ENCODE measurements around the gene AIFM3.

DNA sequence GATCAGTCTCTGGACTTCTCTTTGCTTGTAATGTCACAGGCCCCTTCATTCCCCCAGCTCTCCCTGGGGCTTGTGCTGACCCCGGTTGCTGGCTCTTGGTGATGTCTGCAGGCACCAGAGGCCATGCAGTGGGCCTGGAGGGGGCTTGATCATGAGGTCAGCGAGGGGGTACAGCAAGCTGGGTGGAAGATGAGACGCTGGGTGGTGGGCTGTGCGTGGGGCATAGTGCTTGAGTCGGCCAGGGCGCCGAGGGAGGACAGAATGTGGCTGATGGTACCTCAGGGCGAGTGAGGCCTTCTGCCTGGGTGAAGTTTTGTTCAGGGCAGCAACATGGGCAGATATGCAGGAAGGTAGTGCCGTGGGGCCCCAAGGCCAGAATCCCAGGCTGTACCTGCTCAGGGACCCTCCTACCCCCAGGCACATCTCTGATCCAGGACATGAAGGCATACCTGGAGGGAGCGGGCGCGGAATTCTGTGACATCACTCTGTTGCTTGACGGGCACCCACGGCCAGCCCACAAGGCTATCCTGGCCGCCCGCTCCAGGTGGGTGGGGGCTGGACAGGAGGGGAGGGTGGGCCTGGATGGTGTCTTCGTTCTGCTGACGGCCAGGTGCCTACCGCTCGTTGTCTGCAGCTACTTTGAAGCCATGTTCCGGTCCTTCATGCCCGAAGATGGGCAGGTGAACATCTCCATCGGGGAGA, 28.4 kb downstream of the AIFM3 start:
- TF ChIP-seq, protein P1, sequence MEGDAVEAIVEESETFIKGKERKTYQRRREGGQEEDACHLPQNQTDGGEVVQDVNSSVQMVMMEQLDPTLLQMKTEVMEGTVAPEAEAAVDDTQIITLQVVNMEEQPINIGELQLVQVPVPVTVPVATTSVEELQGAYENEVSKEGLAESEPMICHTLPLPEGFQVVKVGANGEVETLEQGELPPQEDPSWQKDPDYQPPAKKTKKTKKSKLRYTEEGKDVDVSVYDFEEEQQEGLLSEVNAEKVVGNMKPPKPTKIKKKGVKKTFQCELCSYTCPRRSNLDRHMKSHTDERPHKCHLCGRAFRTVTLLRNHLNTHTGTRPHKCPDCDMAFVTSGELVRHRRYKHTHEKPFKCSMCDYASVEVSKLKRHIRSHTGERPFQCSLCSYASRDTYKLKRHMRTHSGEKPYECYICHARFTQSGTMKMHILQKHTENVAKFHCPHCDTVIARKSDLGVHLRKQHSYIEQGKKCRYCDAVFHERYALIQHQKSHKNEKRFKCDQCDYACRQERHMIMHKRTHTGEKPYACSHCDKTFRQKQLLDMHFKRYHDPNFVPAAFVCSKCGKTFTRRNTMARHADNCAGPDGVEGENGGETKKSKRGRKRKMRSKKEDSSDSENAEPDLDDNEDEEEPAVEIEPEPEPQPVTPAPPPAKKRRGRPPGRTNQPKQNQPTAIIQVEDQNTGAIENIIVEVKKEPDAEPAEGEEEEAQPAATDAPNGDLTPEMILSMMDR (IDR thresholded peaks at IDR 0.05; ENCODE audit: low read depth, low read length) = no peak
- no peak for TF ChIP-seq EZH2phosphoT487 (IDR thresholded peaks at IDR 0.05; ENCODE audit: low read depth)

Measured in OCI-LY3 (cell line).